H1 (cell line): ENCODE results near the gene C1QTNF1. TPM values are rescaled to one million over a fixed set of nuclear protein-coding genes. Genes with fewer than 3 reads are reported as not detected.
A peak's percentile ranks its signal among the peaks of the same experiment; 100 is the strongest.
"Not testable (repeated sequence)": the region's sequence is repeated elsewhere in the genome, so short reads cannot be mapped to it uniquely, and the experiment has no call there.

Source experiments
- CTCF ChIA-PET: fragments of 300-600 bp; sonication (Branson Sonifier 250); formaldehyde crosslinking; loops from one replicate; lab custom pipeline; 2021; ENCODE audit not compliant: partially characterized antibody; lab: Charles Lee
- POLR2A ChIA-PET: fragments of 300-600 bp; sonication (Branson Sonifier 250); formaldehyde crosslinking; loops from one replicate; lab custom pipeline; 2021; ENCODE audit warnings: inconsistent platforms; ENCODE audit not compliant: partially characterized antibody; lab: Charles Lee
- DNase-seq, 2 experiments: peaks; one replicate each; pipeline versions ENCODE4 v3.0.0 to v3.0.0-alpha.2; 2010 to 2022; ENCODE audit warnings: low spot score in 2 of 2, low read depth in 1 of 2, mixed read lengths in 1 of 2
- FAIRE-seq: peaks from 2 replicates; lab custom pipeline; 2011; peaks lifted over from hg19 to GRCh38; lab: Jason Lieb, UNC
- H2AFZ ChIP-seq: 2 replicates; pipeline ENCODE4 v1.8.1; 2012; ENCODE audit warnings: low read length, inconsistent platforms
- H2AK5ac ChIP-seq: 2 replicates; pipeline ENCODE4 v1.6.1; 2013; ENCODE audit warnings: low read depth, low read length
- H2BK120ac ChIP-seq: replicated peaks from 2 replicates; pipeline ENCODE3; 2013; ENCODE audit warnings: low read depth, low read length, inconsistent platforms
- H2BK12ac ChIP-seq: 2 replicates; pipeline ENCODE4 v1.6.1; 2013; ENCODE audit warnings: low read depth, low read length
- H2BK15ac ChIP-seq: 2 replicates; pipeline ENCODE4 v1.6.1; 2013; ENCODE audit warnings: low read length
- H2BK20ac ChIP-seq: 2 replicates; pipeline ENCODE4 v1.6.1; 2013; ENCODE audit warnings: low read length
- H2BK5ac ChIP-seq: 2 replicates; pipeline ENCODE4 v1.6.1; 2013; ENCODE audit warnings: low read depth, low read length
- H3K14ac ChIP-seq: 2 replicates; pipeline ENCODE4 v1.6.1; 2013; ENCODE audit warnings: inconsistent platforms; ENCODE audit not compliant: insufficient read length
- H3K18ac ChIP-seq: 2 replicates; pipeline ENCODE4 v1.6.1; 2013; ENCODE audit warnings: low read length; ENCODE audit errors: extremely low read depth
- H3K23ac ChIP-seq: 2 replicates; pipeline ENCODE4 v1.6.1; 2013; ENCODE audit warnings: inconsistent platforms; ENCODE audit not compliant: insufficient read length
- H3K23me2 ChIP-seq: 2 replicates; pipeline ENCODE4 v1.6.1; 2013; ENCODE audit warnings: low read depth, low read length
- H3K27ac ChIP-seq: 2 replicates; pipeline ENCODE4 v1.6.1; 2011; ENCODE audit warnings: low read depth, low read length, inconsistent platforms
- H3K27me3 ChIP-seq, 4 experiments: replicated peaks in 1 of 4; 1 replicate in 1 of 4; 2 replicates in 3 of 4; pipeline versions ENCODE4 v1.6.1 to v1.8.1; 2011 to 2013; ENCODE audit warnings: low read length in 3 of 4, mild to moderate bottlenecking in 3 of 4, inconsistent platforms in 2 of 4, mixed read lengths in 2 of 4, moderate library complexity in 1 of 4; ENCODE audit not compliant: control insufficient read depth in 3 of 4, insufficient read depth in 3 of 4; ENCODE audit errors: extremely low read depth in 1 of 4
- H3K36me3 ChIP-seq, 4 experiments: 2 replicates each; pipeline versions ENCODE4 v1.6.1 to v1.8.1; 2011 to 2013; ENCODE audit warnings: mild to moderate bottlenecking in 4 of 4, low read length in 3 of 4, moderate library complexity in 2 of 4, control low read depth in 1 of 4, inconsistent platforms in 1 of 4; ENCODE audit not compliant: insufficient read depth in 4 of 4, control insufficient read depth in 2 of 4
- H3K4ac ChIP-seq: replicated peaks from 2 replicates; pipeline ENCODE3; 2013; ENCODE audit warnings: low read length, low read depth, mixed read lengths, inconsistent platforms; ENCODE audit not compliant: insufficient read length
- H3K4me1 ChIP-seq, 4 experiments: replicated peaks in 1 of 4; 1 replicate in 1 of 4; 2 replicates in 3 of 4; pipeline versions ENCODE4 v1.6.1 to v1.8.1; 2011 to 2013; ENCODE audit warnings: low read length in 3 of 4, inconsistent platforms in 2 of 4, mixed read lengths in 1 of 4; ENCODE audit not compliant: insufficient read depth in 4 of 4, control insufficient read depth in 3 of 4
- H3K4me2 ChIP-seq, 2 experiments: 2 replicates each; pipeline versions ENCODE4 v1.6.1 to v1.8.1; 2011 to 2013; ENCODE audit warnings: low read depth in 2 of 2, low read length in 2 of 2, control low read depth in 1 of 2, inconsistent platforms in 1 of 2, mild to moderate bottlenecking in 1 of 2; ENCODE audit not compliant: insufficient read depth in 1 of 2
- H3K4me3 ChIP-seq, 4 experiments: fragments of 200-600, 300-600 bp in 1 of 4; sonication (generic), shearing (Covaris generic), sonication (Bioruptor Twin) in 1 of 4; 2 replicates each; pipeline versions ENCODE4 v1.5.1 to v1.8.1; 2011 to 2016; ENCODE audit warnings: low read length in 4 of 4, low read depth in 3 of 4, control low read depth in 2 of 4, inconsistent platforms in 2 of 4, mild to moderate bottlenecking in 2 of 4, mixed read lengths in 1 of 4, moderate library complexity in 1 of 4; ENCODE audit not compliant: insufficient read depth in 2 of 4; ENCODE audit errors: extremely low read depth in 1 of 4
- H3K56ac ChIP-seq: replicated peaks from 2 replicates; pipeline ENCODE3; 2013; ENCODE audit warnings: low read depth, mild to moderate bottlenecking, mixed read lengths, low read length, inconsistent platforms; ENCODE audit not compliant: insufficient read length
- H3K79me1 ChIP-seq: 2 replicates; pipeline ENCODE4 v1.6.1; 2013; ENCODE audit warnings: low read depth, low read length, control low read depth
- H3K79me2 ChIP-seq, 2 experiments: 2 replicates each; pipeline versions ENCODE4 v1.6.1 to v1.8.1; 2012 to 2013; ENCODE audit warnings: low read length in 2 of 2, mild to moderate bottlenecking in 2 of 2, inconsistent platforms in 1 of 2; ENCODE audit not compliant: insufficient read depth in 2 of 2, control insufficient read depth in 1 of 2
- H3K9ac ChIP-seq, 4 experiments: replicated peaks in 1 of 4; 1 replicate in 1 of 4; 2 replicates in 3 of 4; pipeline versions ENCODE4 v1.6.1 to v1.8.1; 2011 to 2013; ENCODE audit warnings: low read depth in 3 of 4, low read length in 3 of 4, control low read depth in 2 of 4, mild to moderate bottlenecking in 2 of 4, moderate library complexity in 2 of 4, inconsistent platforms in 1 of 4; ENCODE audit errors: extremely low read depth in 1 of 4
- H3K9me3 ChIP-seq, 2 experiments: 2 replicates each; pipeline versions ENCODE4 v1.6.1 to v1.8.1; 2012 to 2013; ENCODE audit warnings: mild to moderate bottlenecking in 2 of 2, moderate library complexity in 2 of 2, control low read depth in 1 of 2, inconsistent platforms in 1 of 2, low read depth in 1 of 2, low read length in 1 of 2, mixed read lengths in 1 of 2; ENCODE audit not compliant: insufficient read depth in 2 of 2
- H4K20me1 ChIP-seq, 2 experiments: replicated peaks in 1 of 2; 2 replicates each; pipeline versions ENCODE3 to v1.8.1; 2011 to 2013; ENCODE audit warnings: inconsistent platforms in 2 of 2, low read length in 2 of 2, mild to moderate bottlenecking in 1 of 2; ENCODE audit not compliant: insufficient read depth in 2 of 2, control insufficient read depth in 1 of 2
- H4K5ac ChIP-seq: 2 replicates; pipeline ENCODE4 v1.6.1; 2013; ENCODE audit warnings: low read length, low read depth, mixed read lengths, inconsistent platforms; ENCODE audit not compliant: insufficient read length
- H4K8ac ChIP-seq: 2 replicates; pipeline ENCODE4 v1.8.0; 2013; ENCODE audit warnings: mild to moderate bottlenecking, moderate library complexity, low read length, inconsistent platforms; ENCODE audit not compliant: insufficient read depth; ENCODE audit errors: extremely low read depth
- H4K91ac ChIP-seq: replicated peaks from 2 replicates; pipeline ENCODE3; 2013; ENCODE audit warnings: low read length, mixed read lengths, inconsistent platforms; ENCODE audit not compliant: insufficient read length
- CEBPB ChIP-seq: IDR thresholded peaks from 2 replicates; pipeline ENCODE4 v1.6.1; 2012; ENCODE audit warnings: low read depth, low read length
- SP1 ChIP-seq: IDR thresholded peaks from 2 replicates; pipeline ENCODE4 v1.6.1; 2011; ENCODE audit warnings: low read depth, low read length
- WGBS, 2 experiments: shearing (Covaris generic) in 1 of 2; methylation state at CpG; one replicate each; pipeline versions ENCODE4 v1.1.6 to v1.1.7; 2013 to 2015; ENCODE audit warnings: low lambda C conversion rate in 2 of 2, mixed read lengths in 2 of 2, inconsistent platforms in 1 of 2, low coverage in 1 of 2, missing lambda C conversion rate in 1 of 2; ENCODE audit not compliant: insufficient replicate concordance in 2 of 2, insufficient coverage in 1 of 2, insufficient read length in 1 of 2; ENCODE audit errors: extremely low coverage in 1 of 2, missing lambda C conversion rate in 1 of 2; 5-methylcytosine and 5-hydroxymethylcytosine counted together
- polyA plus RNA-seq, 7 experiments: library from polyadenylated mRNA; depleted of rRNA in 3 of 7; stranded (reverse) in 5 of 7; unstranded in 2 of 7; fragments of >200 nt in 5 of 7; fragments of 200-250 nt in 2 of 7; gene quantifications; 1 replicate in 5 of 7; 2 replicates in 1 of 7; 4 replicates in 1 of 7; pipeline versions ENCODE4 v1.2.1 to v1.2.3, GENCODE V29; 2011 to 2013; ENCODE audit warnings: missing spikeins in 2 of 7, mixed read lengths in 2 of 7
- total RNA-seq: library from RNA; stranded (reverse); fragmentation: NEBNext Ultra II Directional; extraction: Animal tissue kit (Norgen Biotek cat#: 25700); gene quantifications from 2 replicates; pipeline ENCODE4 v1.2.1, GENCODE V29; 2021

The C1QTNF1 gene
- total and polyA plus RNA-seq, 2 of the 8 experiments (the other 6 are each of a cell fraction or from before 2014, with no cell fraction given): 1.5 to 2.5 TPM

- H4K8ac ChIP-seq, H3K23me2 ChIP-seq, H3K18ac ChIP-seq, H2BK120ac ChIP-seq, H3K79me1 ChIP-seq, DNase-seq, H3K56ac ChIP-seq, FAIRE-seq, H2BK12ac ChIP-seq, H2BK15ac ChIP-seq, H3K79me2 ChIP-seq, H3K4ac ChIP-seq, H3K4me1 ChIP-seq, H4K5ac ChIP-seq, H3K14ac ChIP-seq, H3K9ac ChIP-seq, H2AK5ac ChIP-seq, H3K23ac ChIP-seq, H3K36me3 ChIP-seq, H2AFZ ChIP-seq, H4K91ac ChIP-seq, H3K27me3 ChIP-seq, H3K9me3 ChIP-seq, H4K20me1 ChIP-seq, H3K27ac ChIP-seq, H3K4me3 ChIP-seq, H3K4me2 ChIP-seq, H2BK5ac ChIP-seq: not testable (repeated sequence)
- 0 out of 2 replicates have a peak overlapping the region, but pooled peaks have one; percentile 64 for H2BK20ac ChIP-seq
- TF ChIP-seq SP1 (peak; percentile 53; the same call in 1 of the 2 replicates), CEBPB (peak; percentile 94)
- CTCF ChIA-PET: interaction anchor here (0.6 to 2.6 kb wide), 10 partner anchors 9 to 1716 kb away, joined by 3 to 23 read pairs (median 4); no protein-coding TSS in a partner anchor
- POLR2A ChIA-PET: interaction anchor here (1.3 kb wide), 1 partner anchor 98 kb away, joined by 3 read pairs; no protein-coding TSS in a partner anchor
- WGBS, 2 experiments: 71% methylated on average over 18 of the region's 22 CpGs; no CpG with 5 or more reads in 1 of the 2 experiments
Measured at GRCh38 chr17:79074121-79074648, 50.2 kb downstream of the C1QTNF1 start.
